Measurements from ENCODE around the gene PSMD9.
"Not testable (repeated sequence)": the region's sequence is repeated elsewhere in the genome, so short reads cannot be mapped to it uniquely, and the experiment has no call there.

PSMD9 gene

DNA sequence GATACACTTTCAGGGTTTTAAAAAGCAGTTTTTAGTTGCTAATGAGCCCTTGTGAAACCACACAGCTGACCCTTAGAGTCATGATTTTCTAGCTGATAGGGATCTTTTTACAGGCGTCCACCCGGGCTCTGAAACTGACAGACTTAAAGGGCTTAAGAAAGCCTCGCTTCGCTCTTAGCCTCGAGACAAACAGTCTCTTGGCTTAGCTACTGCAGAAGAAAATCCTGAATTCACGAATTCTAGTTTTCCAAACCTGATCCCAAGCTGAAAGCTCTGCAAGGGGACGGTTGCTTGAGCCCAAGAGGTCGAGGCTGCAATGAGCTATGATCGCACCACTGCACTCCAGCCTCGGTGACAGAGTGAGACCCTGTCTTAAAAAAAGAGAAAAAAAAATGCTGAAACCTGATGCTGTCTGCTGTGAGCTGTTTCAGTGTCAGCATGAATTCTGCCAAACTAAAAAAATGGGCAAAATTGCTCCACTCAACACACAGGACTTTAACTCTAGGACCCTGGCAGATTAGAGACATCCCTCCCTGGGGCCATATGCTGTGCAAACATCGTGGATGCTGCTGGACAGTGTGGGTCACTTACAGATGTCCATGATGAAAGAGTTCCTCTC lies 26.8 kb upstream of the PSMD9 start:
- DNase-seq (ENCODE audit: low read depth): peak; percentile 55
- TF ChIP-seq, protein P1, sequence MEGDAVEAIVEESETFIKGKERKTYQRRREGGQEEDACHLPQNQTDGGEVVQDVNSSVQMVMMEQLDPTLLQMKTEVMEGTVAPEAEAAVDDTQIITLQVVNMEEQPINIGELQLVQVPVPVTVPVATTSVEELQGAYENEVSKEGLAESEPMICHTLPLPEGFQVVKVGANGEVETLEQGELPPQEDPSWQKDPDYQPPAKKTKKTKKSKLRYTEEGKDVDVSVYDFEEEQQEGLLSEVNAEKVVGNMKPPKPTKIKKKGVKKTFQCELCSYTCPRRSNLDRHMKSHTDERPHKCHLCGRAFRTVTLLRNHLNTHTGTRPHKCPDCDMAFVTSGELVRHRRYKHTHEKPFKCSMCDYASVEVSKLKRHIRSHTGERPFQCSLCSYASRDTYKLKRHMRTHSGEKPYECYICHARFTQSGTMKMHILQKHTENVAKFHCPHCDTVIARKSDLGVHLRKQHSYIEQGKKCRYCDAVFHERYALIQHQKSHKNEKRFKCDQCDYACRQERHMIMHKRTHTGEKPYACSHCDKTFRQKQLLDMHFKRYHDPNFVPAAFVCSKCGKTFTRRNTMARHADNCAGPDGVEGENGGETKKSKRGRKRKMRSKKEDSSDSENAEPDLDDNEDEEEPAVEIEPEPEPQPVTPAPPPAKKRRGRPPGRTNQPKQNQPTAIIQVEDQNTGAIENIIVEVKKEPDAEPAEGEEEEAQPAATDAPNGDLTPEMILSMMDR (conservative IDR thresholded peaks at IDR 0.05; ENCODE audit: control insufficient read depth, insufficient read depth, low read depth, low read length): no peak
- H3K4me3 ChIP-seq (ENCODE audit: control insufficient read depth, low read depth, low read length): peak overlapping the region; percentile 6

DNA sequence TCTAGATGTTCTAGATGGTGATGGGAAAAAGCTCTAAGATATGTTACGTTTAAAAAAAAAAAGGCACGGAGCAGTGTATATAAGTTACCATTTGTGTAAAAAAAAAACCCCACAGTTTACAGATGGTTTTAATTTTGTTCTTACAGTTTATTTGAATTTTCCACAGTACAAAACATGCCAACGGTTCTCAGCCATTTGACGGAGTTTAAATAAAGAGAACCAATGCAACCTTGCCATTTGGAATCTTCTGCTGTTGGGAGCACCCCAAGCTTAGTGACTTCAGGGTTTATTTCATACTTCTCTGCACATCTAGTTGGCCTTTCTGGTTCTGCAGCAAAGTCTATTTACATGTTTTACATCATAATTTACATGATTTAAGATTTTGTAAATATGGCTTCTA lies 22.3 kb upstream of the PSMD9 start:
- peak; percentile 62 for DNase-seq (ENCODE audit: low read depth)
- TF ChIP-seq, protein P1 (conservative IDR thresholded peaks at IDR 0.05; ENCODE audit: control insufficient read depth, insufficient read depth, low read depth, low read length): no peak
- H3K4me3 ChIP-seq (ENCODE audit: control insufficient read depth, low read depth, low read length): no peak overlapping the region

DNA sequence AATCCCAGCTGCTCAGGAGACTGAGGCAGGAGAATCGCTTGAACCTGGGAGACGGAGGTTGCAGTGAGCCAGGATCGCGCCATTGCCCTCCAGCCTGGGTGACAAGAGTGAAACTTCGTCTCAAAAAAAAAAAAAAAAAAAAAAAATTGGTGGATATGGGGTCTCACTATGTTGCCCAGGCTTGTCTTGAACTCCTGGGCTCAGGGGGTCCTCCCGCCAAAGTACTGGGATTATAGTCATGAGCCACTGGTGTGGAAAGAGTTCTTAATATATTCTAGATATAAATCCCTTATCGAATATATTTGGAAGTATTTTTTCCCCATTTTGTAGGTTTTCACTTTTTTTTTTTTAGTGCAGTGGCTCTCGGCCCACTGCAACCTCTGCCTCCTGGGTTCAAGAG lies 19.4 kb upstream of the PSMD9 start:
- DNase-seq (ENCODE audit: low read depth); H3K4me3 ChIP-seq (ENCODE audit: control insufficient read depth, low read depth, low read length): not testable (repeated sequence)

DNA sequence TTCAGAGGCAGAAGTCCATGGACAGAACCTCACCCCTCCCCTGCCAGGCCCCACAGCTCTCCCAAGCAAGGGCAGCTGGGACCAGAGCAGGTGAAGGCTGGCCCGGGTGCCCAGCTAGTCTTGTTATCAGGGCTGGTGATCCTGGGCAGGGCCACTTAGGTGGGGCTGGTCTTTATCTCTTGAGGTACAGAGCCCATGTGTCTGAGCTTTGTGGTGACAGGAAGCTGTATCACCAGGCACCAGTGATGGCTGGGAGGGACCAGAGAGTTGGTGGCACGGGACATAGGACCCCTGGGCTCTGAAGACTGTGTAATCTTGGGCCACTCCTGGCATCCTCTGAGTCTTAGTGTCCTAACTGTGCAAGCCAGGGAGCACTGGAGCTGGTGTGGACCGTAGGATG lies 17.1 kb upstream of the PSMD9 start:
- TF ChIP-seq, protein P1 (conservative IDR thresholded peaks at IDR 0.05; ENCODE audit: control insufficient read depth, insufficient read depth, low read depth, low read length): no peak
- H3K4me3 ChIP-seq (ENCODE audit: control insufficient read depth, low read depth, low read length): no peak overlapping the region
- DNase-seq (ENCODE audit: low read depth): no peak

DNA sequence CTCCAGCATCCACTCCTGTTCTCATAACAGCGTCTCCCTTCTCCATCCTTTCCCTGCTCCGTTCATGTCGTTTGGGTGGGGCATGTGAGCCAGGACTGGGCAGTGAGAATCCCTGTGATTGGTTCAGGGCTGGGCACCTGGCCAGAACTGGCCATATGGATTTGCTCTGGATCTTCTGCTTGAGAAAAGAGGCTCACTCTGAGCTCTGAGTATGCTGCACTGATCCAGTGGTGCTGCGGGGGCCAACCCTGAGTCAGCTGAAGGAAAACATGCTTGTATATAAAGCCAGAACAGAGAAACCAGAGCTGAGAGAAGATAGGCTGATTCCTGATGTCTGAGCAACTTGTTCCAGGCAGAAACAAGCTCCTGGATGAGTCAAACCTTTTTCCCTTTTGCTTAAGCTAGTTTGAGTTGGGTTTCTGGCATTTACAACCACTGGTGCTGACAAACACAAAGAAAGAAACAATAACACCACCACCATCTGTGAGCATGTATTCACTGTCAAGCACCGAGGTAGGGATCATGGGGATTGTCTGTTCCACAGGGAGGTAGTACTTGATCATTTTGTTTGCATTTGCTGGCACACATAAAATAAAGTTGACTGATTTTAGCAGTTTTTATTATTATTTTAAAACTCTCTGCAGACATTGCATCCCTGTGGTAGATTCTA lies 15.9 kb upstream of the PSMD9 start:
- DNase-seq (ENCODE audit: low read depth): peak; percentile 99
- peak overlapping the region; percentile 22 for H3K4me3 ChIP-seq (ENCODE audit: control insufficient read depth, low read depth, low read length)
- TF ChIP-seq, protein P1 (conservative IDR thresholded peaks at IDR 0.05; ENCODE audit: control insufficient read depth, insufficient read depth, low read depth, low read length): no peak

DNA sequence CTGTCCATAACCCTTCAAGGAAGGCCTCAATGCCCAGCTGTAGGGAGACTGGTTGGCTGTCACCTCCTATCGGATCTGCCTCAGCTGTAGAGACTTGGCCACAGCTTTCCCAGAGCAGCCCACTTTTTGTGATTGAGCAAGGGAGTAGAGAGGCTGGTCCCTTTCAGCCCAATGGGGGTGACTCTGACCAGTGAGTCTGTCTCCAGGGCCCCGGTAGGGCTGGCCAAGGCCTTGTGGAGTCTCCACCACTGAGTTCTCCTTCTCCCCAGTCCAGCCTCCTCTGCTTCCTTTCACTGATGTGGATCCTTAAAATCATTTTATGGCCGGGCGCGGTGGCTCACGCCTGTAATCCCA lies 15.4 kb upstream of the PSMD9 start:
- H3K4me3 ChIP-seq (ENCODE audit: control insufficient read depth, low read depth, low read length): no peak overlapping the region
- DNase-seq (ENCODE audit: low read depth): peak; percentile 50
- TF ChIP-seq, protein P1 (conservative IDR thresholded peaks at IDR 0.05; ENCODE audit: control insufficient read depth, insufficient read depth, low read depth, low read length): no peak

DNA sequence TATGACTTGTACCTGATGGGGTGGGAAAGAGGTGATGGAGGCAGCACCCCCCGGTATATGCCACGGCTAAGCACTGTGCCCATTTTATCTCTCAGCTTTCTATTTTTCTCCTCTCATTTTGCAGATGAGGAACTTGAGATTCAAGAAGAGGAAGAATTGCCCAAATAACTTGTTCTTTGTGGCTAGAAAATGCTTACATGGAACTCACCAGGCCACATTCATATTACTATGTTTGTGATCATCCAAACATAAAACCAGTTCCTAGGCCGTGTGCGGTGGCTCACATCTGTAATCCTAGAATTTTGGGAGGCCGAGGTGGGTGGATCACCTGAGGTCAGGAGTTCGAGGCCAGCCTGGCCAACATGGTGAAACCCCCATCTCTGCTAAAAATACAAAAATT lies 14.5 kb upstream of the PSMD9 start:
- DNase-seq (ENCODE audit: low read depth): no peak
- no peak overlapping the region for H3K4me3 ChIP-seq (ENCODE audit: control insufficient read depth, low read depth, low read length)
- TF ChIP-seq, protein P1 (conservative IDR thresholded peaks at IDR 0.05; ENCODE audit: control insufficient read depth, insufficient read depth, low read depth, low read length): no peak

Data from fibroblast of mammary gland (primary cell).